ENCODE measurements around the gene C17orf75.
"Not testable (repeated sequence)": the region's sequence is repeated elsewhere in the genome, so short reads cannot be mapped to it uniquely, and the experiment has no call there.

Gene C17orf75

DNA sequence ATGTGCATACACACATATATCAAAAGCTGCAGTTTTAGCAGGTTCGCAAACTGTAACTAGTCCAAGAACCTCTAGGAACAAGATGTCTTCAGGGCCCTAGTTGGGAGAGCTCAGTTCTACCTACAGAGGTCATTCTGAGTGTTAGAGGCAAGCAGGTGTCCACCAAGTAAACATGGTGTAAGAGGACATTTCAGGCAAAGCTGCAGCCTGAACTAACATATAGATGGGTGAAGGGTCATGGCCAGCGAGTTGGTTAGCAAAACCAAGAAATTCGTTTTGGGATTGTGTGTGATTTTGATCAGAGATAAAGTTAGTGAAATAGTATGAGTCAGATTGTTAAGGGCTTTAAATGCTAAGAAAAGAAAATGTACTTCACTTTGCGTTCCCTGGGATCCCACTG, 24.6 kb downstream of the C17orf75 start:
- no peak for DNase-seq
- Histone ChIP-seq H3K27ac (no peak overlapping the region), H3K4me3 (ENCODE audit: low read depth, low read length) (no peak overlapping the region), H3K36me3 (peaks cover 51% of the 10 kb centered on the region), H3K9me3 (ENCODE audit: severe bottlenecking) (no peaks in the 10 kb centered on the region), H3K27me3 (ENCODE audit: insufficient read depth, low read depth, severe bottlenecking) (no peaks in the 10 kb centered on the region)
- TF ChIP-seq, protein P1, sequence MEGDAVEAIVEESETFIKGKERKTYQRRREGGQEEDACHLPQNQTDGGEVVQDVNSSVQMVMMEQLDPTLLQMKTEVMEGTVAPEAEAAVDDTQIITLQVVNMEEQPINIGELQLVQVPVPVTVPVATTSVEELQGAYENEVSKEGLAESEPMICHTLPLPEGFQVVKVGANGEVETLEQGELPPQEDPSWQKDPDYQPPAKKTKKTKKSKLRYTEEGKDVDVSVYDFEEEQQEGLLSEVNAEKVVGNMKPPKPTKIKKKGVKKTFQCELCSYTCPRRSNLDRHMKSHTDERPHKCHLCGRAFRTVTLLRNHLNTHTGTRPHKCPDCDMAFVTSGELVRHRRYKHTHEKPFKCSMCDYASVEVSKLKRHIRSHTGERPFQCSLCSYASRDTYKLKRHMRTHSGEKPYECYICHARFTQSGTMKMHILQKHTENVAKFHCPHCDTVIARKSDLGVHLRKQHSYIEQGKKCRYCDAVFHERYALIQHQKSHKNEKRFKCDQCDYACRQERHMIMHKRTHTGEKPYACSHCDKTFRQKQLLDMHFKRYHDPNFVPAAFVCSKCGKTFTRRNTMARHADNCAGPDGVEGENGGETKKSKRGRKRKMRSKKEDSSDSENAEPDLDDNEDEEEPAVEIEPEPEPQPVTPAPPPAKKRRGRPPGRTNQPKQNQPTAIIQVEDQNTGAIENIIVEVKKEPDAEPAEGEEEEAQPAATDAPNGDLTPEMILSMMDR (IDR thresholded peaks at IDR 0.05; ENCODE audit: low read depth, low read length): no peak

DNA sequence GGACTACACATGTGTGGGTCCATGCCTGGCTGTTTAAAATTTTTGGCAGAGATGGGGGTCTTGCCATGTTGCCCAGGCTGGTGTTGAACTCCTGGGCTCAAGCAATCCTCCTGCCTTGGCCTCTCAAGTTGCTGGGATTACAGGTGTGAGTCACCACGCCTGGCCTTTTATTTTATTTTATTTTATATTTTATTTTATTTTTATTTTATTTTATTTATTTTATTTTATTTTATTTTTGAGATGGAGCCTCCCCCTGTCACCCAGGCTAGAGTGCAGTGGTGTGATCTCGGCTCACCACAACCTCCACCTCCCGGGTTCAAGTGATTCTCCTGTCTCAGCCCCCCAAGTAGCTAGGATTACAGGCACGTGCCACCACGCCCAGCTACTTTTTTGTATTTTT, 25.3 kb downstream of the C17orf75 start:
- H3K27ac ChIP-seq; DNase-seq; H3K9me3 ChIP-seq (ENCODE audit: severe bottlenecking); H3K27me3 ChIP-seq (ENCODE audit: insufficient read depth, low read depth, severe bottlenecking); H3K4me3 ChIP-seq (ENCODE audit: low read depth, low read length): not testable (repeated sequence)
- peaks cover 45% of the 10 kb centered on the region for H3K36me3 ChIP-seq

DNA sequence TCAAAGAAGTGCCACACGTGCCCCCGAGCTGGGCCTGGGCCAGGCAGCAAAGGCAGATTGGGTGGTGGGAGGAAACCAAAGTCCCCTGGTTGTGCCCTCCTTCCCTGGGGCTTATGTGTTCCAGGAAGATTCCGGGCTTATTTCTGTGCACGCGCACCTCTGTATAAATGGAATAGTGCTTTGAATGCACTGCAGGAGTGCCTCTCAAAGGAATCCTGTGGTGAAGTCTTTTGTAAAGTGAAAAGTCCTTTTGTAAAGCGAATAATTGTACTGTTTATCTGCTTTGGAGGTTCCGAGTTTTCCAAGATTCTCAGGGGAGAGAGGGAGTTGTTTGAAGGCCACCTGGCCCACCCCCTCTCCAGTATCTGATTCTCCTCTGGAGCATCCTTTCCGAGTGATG, 26.8 kb downstream of the C17orf75 start:
- Histone ChIP-seq H3K27me3 (ENCODE audit: insufficient read depth, low read depth, severe bottlenecking) (no peaks in the 10 kb centered on the region), H3K27ac (peak overlapping the region; percentile 71), H3K36me3 (peaks cover 34% of the 10 kb centered on the region), H3K9me3 (ENCODE audit: severe bottlenecking) (no peaks in the 10 kb centered on the region), H3K4me3 (ENCODE audit: low read depth, low read length) (no peak overlapping the region)
- DNase-seq: no peak
- TF ChIP-seq, protein P1 (IDR thresholded peaks at IDR 0.05; ENCODE audit: low read depth, low read length): no peak

DNA sequence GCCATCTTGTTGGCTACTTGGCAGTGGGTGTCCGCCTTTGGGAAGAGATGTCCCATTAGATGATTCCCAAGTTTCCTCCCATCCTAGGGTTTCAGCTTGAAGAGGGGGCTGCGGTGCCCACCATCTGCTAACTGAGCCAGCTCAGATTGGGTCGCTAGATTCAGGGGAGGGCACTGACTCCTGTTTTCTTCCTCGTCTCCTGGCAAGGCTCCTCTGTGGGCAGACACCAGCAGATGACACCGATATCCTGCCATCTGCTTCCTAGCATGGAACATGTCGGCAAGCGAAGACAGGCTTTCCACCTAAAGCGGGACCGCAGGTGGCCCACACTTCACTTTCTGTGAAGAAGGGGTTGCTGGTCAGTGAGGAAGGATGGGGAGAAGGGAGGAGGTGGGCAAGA, 27.3 kb downstream of the C17orf75 start:
- no peaks in the 10 kb centered on the region for H3K9me3 ChIP-seq (ENCODE audit: severe bottlenecking)
- H3K27ac ChIP-seq: peak overlapping the region; percentile 71
- TF ChIP-seq, protein P1 (IDR thresholded peaks at IDR 0.05; ENCODE audit: low read depth, low read length): no peak
- DNase-seq: no peak
- no peak overlapping the region for H3K4me3 ChIP-seq (ENCODE audit: low read depth, low read length)
- H3K36me3 ChIP-seq: peaks cover 33% of the 10 kb centered on the region
- H3K27me3 ChIP-seq (ENCODE audit: insufficient read depth, low read depth, severe bottlenecking): no peaks in the 10 kb centered on the region

DNA sequence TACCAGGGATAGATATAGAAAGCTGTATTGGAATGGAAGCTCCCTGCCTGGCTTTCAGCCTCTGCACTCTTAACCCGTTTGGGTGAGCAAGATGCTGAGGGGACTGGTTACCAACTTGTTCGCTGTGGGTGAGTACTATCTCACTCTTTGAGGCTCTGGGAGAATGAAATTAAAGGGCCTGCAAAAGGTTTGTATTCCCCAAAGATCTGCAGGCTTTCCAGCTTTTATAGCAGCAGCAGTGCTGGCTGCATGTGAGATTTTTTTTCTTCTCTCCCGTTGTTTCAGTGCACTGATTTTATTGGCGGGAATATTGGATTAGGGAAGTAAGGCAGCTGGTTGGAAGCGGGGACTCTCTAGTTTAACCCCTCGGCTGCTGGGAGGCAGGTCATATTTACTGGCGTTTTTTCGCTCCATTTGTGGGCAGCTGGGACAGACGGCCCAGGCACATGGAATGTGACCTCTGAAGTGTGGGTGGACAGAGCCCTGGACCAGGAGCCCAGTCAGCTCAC, 30.9 kb downstream of the C17orf75 start:
- TF ChIP-seq, protein P1 (IDR thresholded peaks at IDR 0.05; ENCODE audit: low read depth, low read length): no peak
- Histone ChIP-seq H3K36me3 (peaks cover 51% of the 10 kb centered on the region), H3K4me3 (ENCODE audit: low read depth, low read length) (no peak overlapping the region), H3K9me3 (ENCODE audit: severe bottlenecking) (no peaks in the 10 kb centered on the region), H3K27ac (peak overlapping the region; percentile 71), H3K27me3 (ENCODE audit: insufficient read depth, low read depth, severe bottlenecking) (no peaks in the 10 kb centered on the region)
- DNase-seq: peak; percentile 52

DNA sequence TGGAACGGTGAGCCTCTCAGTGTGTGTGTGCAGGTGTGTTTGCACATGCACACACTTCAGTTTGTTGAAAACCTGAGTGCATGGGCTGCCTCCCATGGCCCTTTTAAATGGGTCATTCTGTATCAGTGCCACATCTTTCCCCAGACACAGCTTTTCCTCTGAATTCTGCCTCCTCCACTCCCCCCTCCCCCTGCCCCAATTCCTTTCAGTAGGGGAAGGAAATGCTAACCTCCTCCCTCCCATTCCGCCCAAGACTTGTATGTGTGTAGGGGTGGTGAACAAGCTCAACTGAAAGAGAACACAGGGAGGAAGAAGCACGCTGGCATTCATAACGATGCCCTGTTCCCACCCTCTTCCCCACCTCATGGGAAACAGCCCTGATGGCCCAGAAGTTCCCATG, 34.3 kb downstream of the C17orf75 start:
- Histone ChIP-seq H3K36me3 (peaks cover 56% of the 10 kb centered on the region), H3K27me3 (ENCODE audit: insufficient read depth, low read depth, severe bottlenecking) (no peaks in the 10 kb centered on the region), H3K27ac (no peak overlapping the region), H3K9me3 (ENCODE audit: severe bottlenecking) (no peaks in the 10 kb centered on the region), H3K4me3 (ENCODE audit: low read depth, low read length) (no peak overlapping the region)
- DNase-seq: no peak
- TF ChIP-seq, protein P1 (IDR thresholded peaks at IDR 0.05; ENCODE audit: low read depth, low read length): no peak

All from WERI-Rb-1 (cell line).